ENCODE results near the gene OR52R1.
"Not testable (repeated sequence)": the region's sequence is repeated elsewhere in the genome, so short reads cannot be mapped to it uniquely, and the experiment has no call there.

OR52R1 gene

DNA sequence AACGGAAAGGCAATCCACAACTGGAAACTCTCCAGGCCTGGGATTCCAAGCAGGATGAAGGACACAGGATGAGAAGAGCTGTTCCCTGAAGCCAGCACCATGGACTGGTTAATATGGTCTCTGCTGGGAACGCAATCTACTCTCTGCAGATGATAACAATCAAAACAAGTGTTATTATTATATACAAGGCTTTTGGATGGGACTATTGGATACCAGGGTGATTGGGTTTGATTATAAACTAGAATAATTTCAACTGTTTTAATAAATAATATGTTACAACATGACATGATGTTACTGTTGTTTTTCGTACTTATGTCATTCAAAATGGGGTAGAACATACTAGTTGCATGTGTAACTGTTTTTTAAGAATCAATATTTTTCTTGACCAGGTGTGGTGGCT is at the start of gene OR52R1:
OR52R1 (minus strand) TSS at position 101 of the 400 bp plus-strand sequence; CDS start at position 101, 0 bp downstream.
- DNase-seq (ENCODE audit: low spot score) = no peak

- no peak for DNase-seq (ENCODE audit: low spot score)
Observed at GRCh38 chr11:4851033-4851432, 46.9 kb upstream of the OR52R1 start.

GRCh38 chr11:4848908-4849532 is 44.8 kb upstream of the OR52R1 start, which contains the start of gene OR51S1:
TSS of gene OR51S1 (minus strand) at chr11:4849208. CDS start at chr11:4849208, 0 bp downstream.
- no peak for DNase-seq (ENCODE audit: low spot score)

DNA sequence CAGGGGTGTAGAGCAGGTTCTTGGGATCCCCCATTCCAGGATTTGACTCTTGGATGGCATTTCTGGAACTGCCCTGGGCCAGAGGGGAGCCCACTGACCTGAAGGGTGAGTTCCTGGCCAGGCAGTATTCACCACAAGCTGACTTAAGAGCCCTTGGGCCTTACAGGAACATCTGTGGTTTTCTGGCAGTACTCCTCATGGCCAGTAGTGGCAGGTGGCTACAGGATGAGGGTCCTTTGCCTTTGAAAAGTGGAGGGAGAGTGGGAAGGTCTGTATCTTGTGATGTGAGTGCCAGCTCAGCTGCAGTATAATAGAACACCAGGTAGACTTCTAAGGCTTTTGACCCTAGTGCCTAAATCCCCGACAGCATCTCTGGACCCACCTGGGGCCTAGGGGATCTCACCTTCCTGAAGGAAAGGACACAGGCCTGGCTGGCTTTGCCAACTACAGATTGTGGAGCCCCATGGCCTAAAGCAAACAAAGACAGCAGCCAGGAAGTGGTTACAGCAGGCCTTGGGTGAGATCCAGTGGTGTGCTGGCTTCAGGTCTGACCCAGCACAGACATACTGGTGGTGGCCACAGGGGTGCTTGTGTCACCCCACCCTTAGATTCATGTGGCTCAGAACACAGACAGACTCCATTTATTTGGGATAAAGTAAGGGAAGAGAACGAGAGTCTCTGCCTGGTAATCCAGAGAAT is 35.8 kb upstream of the OR52R1 start:
- DNase-seq (ENCODE audit: low spot score) = no peak

DNA sequence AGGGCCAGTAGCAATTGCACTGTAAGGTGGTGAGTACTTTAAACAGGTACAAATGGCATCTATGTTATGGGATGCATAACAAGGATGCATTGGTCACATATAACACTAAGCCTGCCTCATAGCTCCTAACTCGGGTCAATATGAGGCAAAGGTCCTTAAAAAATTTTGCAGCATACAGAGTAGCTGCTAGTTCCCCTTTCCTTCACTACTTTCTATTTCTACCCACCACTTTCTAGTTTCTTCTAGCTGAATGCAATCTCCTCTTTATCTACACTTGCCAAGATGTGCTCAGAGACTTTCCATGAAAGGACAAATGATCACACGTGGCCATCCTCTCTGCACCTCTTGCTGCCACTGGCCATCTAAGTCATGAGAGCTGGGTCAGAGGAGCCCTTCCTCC is 26.7 kb upstream of the OR52R1 start:
- no peak for DNase-seq (ENCODE audit: low spot score)

GRCh38 chr11:4830346-4830745 is 26.2 kb upstream of the OR52R1 start:
- no peak for DNase-seq (ENCODE audit: low spot score)

DNA sequence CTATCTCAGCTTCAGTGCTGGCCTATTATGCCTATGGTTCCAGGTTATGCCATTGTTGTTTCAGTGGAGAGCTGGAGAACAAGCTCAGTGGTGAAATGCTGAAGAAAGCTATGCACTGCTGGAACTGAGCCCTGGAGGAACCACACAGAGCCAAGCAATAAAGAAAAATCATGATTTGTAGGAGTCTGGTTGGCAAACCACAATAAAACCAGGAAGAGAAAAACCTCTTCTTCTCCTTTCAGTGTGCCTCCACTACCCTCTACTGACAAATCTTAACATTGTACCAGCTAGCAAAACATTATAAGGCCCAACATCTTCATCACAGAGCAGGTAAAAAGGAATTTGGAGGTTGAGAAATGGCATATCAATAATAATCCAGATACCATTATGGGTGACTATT is 22.2 kb upstream of the OR52R1 start:
- DNase-seq (ENCODE audit: low spot score) = no peak

DNA sequence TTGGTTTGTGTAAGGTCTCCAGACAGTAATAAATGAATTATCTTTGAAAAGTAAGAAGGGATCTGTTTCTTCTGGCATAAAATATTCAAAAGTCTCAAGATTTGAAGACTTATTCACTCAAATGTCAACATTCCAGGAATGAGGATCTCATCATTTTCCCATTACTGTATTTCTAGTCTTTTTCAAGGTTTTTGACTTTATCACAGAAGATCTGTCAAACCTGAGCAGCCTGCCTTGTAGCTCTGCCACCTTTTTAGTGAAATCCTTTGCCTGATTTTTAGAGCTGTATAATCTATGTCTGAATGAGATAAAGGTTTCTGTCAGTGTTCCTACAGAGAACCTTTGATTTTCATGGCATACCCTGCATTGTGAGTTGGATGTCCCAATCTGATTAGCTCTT is 21.0 kb upstream of the OR52R1 start:
- DNase-seq (ENCODE audit: low spot score) = no peak

DNA sequence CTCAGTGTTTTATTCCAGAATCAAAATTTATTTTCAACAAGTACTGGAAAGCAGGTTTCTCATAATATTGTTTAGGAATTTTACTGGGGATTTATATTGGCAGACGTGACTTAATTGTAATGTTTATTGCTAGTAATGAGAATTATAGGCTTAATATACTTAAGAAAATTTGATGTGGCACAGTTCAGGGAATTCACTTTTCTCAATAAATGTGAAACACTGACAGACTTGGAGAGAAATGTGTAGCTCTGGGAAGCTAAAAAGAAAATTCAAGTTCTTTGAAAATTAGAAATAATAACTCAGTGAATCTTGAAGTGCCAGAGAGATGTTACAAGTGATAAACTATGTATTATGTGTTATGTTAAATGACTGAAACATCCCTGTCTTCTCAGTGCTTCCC is 16.8 kb upstream of the OR52R1 start, which contains the start of gene OR51F2:
OR51F2 (plus strand) TSS at position 301 of the 400 bp plus-strand sequence. CDS start 101 bp downstream, outside the sequence.
- no peak for DNase-seq (ENCODE audit: low spot score)

DNA sequence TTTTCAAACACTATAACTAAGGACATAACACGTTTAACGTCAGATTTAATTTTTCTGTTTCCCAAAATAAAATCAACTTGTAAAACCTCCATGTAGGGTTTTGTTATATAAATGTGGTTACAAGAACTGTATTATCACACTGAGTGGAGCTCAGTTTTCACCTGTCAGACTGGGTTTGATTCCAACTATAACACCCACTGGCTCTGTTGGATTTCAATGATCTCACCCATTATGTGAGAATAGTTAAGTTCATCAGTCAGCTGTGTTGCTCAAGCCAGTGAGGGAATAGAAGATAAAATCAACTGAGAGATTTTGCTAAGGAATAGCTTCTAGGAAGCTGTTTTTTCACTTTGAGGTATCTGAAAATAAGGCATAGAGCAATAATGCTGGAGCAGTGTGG is 5.1 kb upstream of the OR52R1 start:
- no peak for DNase-seq (ENCODE audit: low spot score)

DNA sequence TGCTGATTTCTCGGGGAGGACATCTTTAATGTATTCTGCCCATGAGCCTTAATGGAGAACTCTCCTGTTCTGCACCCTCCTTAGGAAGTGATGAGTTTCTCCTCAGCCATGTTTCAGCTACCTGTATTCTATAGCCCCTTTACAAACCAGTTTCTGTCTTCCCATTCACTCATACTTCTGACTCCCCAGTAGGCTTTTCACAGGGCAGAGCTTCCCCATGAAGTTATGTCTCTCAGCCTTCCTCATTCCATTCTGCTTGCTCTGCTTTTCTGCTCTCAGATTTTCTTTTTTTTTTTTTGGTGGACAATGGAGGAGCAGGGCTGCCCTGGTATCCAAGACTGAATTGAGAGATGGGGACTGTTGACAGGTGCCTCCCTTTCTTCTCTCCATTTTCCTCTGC is 4.3 kb upstream of the OR52R1 start:
- DNase-seq (ENCODE audit: low spot score) = no peak

GRCh38 chr11:4801316-4801715 is 2.9 kb downstream of the OR52R1 start:
- DNase-seq (ENCODE audit: low spot score) = not testable (repeated sequence)

DNA sequence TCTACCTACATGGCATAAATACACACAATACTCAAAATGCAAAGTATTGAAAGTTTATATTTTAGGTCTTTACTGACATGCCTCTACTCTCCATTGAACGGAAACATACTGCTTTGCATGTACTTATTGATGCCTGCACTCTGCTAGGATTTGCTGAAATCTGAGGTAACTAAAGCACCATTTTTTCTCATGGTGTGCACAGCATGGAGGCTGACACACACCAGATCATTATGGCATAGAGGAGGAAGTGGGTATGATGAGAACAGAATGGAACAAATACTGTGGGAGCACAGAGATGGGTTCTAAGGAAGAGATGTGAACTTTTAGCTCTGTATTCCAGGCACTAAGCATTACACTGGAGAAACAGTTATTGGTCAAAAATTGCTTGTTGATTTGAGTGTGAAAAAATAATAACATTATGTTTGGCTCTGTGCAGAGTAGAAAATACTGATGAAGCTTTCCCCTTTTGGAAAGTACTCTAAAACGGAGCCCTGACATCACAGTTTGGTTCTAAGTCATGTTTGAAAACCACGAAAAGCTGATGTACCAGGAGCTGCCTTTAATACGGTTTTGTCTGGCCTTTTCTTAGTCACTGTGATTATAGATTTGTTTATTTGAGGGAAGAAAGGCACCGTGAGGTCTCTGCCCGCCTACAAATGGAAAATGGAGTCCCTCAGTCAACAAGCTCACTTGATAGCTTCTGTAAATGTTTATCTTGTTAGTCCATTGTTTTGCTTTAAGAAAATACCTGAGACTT is 5.6 kb downstream of the OR52R1 start:
- DNase-seq (ENCODE audit: low spot score) = no peak

- no peak for DNase-seq (ENCODE audit: low spot score)
Observed at GRCh38 chr11:4797206-4797605, 7.0 kb downstream of the OR52R1 start.

DNA sequence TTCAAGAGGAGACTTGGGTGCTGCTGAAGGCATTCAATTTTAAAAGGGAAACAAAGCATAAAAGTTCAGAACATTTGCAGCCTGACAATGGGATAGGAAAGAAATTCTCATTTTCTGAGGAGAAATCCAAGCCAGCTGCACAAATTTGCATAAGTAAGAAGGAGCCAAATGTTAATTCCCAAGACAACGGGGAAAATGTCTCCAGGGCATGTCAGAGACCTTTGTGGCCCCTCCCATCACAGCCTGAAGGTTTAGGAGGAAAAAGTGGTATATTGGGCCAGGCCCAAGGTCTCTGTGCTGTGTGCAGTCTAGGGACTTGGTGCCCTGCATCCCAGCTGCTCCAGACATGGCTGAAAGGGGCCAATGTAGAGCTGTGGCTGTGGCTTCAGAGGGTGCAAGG is 21.7 kb downstream of the OR52R1 start:
- no peak for DNase-seq (ENCODE audit: low spot score)

DNA sequence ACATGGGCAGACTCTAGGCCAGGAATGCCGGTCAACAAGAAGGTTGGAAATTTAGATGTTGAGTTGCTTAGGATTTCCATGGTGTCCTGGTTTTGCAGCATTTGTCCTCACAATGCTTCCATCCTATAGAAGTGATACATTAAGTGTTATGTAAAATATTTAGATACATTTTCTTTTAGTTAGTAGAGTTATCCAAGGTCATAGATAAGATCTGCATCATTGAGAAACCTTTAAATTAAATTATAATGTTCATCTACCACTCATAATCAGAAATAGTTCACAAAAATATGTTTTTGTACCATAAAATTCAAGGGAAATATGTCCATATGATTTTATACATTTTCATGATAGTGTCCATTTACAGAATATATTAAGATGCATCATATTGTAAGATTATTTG is 34.3 kb downstream of the OR52R1 start, which contains the start of gene OR51F1:
OR51F1 (minus strand) TSS at position 101 of the 400 bp plus-strand sequence; CDS start at position 101, 0 bp downstream.
- no peak for DNase-seq (ENCODE audit: low spot score)

GRCh38 chr11:4768094-4768493 is 36.1 kb downstream of the OR52R1 start:
- DNase-seq (ENCODE audit: low spot score) = no peak

DNA sequence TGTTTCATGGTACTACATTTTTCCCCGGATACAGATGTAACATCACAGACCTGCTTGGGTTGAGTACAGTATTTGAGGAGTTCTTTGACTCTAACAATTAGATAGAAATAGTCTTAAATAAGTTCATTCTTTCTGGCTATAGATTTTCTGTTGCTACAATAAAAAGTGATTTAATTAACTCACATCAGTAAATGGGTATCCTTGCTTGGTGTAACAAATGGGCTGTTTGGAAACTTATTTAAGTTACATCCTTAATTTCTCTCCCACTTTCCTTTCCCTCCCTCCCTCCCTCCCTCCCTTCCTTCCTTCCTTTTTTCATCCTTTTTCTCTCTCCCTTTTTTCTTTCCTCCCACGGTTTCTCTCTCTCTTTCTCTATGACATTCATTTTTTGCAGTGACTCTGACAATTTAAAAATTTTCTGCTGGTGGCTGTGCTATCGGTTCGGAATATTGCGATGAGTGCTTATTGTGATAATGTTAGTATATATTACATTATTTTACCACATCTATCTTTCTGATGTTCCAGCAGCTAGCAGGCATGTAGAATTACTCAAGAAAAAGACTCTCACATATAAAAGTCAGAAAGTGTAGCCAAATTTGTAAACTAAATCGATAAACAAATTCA is 37.6 kb downstream of the OR52R1 start:
- no peak for DNase-seq (ENCODE audit: low spot score)

GRCh38 chr11:4763096-4763495 is 41.1 kb downstream of the OR52R1 start:
- no peak for DNase-seq (ENCODE audit: low spot score)

Data from COLO829 (cell line).